Choroid plexus epithelial cell (primary cell): Measurements from ENCODE around the gene PLCL2.

ENCODE experiments used
- DNase-seq: peaks from one replicate; pipeline ENCODE4 v3.0.0-alpha.2; 2010; ENCODE audit warnings: low read depth
- H3K4me3 ChIP-seq: 2 replicates; pipeline ENCODE4 v1.5.1; 2011; ENCODE audit warnings: low read depth, mild to moderate bottlenecking, control low read depth, low read length, moderate library complexity
- TF ChIP-seq, protein P1 (sequence below): conservative IDR thresholded peaks from 2 replicates; pipeline ENCODE4 v1.5.1; 2011; ENCODE audit warnings: low read depth, mild to moderate bottlenecking, control low read depth, inconsistent platforms, low read length, moderate library complexity

Gene PLCL2

DNA sequence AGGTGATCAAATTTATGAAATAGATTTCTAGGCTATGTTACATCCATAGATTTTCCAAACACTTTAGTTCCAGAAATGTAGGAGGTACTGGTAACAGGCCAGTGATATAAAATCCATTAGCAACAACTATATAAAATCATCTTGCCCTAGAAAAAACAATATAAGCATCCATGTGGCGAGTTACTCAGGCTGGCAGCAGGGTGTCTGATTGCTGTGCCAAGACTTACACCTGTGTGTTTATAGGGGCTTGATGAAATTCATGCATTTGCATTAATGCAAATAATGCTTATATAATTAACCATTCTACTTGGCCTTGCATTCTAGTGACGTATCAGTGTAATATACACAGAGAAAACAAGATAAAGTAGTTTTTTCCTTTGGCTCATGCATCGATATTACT is 153.4 kb downstream of the PLCL2 start:
- TF ChIP-seq, protein P1, sequence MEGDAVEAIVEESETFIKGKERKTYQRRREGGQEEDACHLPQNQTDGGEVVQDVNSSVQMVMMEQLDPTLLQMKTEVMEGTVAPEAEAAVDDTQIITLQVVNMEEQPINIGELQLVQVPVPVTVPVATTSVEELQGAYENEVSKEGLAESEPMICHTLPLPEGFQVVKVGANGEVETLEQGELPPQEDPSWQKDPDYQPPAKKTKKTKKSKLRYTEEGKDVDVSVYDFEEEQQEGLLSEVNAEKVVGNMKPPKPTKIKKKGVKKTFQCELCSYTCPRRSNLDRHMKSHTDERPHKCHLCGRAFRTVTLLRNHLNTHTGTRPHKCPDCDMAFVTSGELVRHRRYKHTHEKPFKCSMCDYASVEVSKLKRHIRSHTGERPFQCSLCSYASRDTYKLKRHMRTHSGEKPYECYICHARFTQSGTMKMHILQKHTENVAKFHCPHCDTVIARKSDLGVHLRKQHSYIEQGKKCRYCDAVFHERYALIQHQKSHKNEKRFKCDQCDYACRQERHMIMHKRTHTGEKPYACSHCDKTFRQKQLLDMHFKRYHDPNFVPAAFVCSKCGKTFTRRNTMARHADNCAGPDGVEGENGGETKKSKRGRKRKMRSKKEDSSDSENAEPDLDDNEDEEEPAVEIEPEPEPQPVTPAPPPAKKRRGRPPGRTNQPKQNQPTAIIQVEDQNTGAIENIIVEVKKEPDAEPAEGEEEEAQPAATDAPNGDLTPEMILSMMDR, result no peak
- no peak overlapping the region for H3K4me3 ChIP-seq
- DNase-seq, result no peak

DNA sequence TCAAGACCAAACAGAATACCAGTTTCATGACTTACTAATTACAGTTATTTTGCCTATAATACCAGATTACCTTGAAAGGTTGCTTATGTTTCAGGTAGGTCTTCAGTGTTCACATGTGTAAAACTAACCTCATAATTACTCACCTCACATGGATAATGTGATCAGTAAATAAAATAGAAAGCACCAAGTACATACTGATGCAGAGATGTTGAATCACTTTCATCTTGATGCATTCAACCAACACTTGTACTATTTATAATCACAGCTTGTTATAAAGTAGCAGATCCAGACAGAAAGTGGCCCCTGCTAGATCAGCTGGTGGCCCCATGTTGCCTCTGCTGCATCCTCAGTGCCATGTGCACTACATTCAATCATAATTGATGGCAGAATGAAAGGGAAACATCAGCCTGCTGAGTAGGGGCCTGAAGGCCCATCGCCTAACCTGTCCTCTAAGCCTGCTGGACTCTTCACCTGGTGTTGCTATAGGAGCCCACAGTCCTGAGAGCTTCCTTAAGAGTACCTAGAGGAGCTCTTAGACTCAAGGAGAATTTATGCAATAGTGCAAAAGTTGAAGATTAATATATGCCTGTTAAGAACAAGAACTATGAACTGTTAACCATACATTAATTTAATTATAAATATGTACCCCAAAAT is 154.3 kb downstream of the PLCL2 start:
- TF ChIP-seq, protein P1, result no peak
- DNase-seq, result no peak
- no peak overlapping the region for H3K4me3 ChIP-seq

GRCh38 chr3:17039594-17039993 is 154.8 kb downstream of the PLCL2 start:
- TF ChIP-seq, protein P1, result peak; percentile 12
- DNase-seq, result peak; percentile 94
- no peak overlapping the region for H3K4me3 ChIP-seq

DNA sequence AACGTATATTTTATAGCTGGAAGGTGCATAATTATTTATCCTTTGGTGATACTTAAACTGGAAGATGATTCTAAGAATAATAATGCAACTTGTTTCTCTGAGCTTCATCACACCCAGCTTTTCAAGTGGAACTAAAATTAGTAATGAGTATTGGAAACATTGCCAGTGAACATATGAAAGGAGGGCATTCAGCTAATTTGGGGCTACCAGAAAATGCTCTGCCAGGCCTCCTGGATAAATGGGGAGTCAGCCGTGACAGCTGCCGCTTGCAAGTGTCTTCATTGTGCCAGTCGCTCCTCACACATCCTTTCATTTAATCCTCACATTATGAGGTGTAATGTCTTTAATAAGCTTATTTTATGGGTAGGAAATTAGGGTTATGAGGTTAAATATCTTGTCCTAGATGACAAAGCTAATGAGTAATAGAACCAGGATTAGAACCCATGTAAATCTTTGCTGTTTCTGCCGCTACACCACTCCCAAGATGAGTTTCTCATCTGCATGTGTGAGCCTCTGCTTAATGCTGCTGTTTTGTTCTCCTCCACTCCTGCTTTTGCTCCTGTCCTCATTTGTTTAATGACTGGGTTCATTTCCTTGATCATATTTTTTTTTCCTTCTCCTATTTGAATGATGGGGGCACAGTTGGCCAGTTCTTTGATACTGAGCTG is 155.7 kb downstream of the PLCL2 start:
- DNase-seq, result no peak
- no peak overlapping the region for H3K4me3 ChIP-seq
- TF ChIP-seq, protein P1, result no peak

GRCh38 chr3:17040990-17041377 is 156.2 kb downstream of the PLCL2 start:
- TF ChIP-seq, protein P1, result no peak
- DNase-seq, result peak; percentile 60
- H3K4me3 ChIP-seq, result no peak overlapping the region

- DNase-seq, result no peak
- no peak overlapping the region for H3K4me3 ChIP-seq
- TF ChIP-seq, protein P1, result no peak
These were observed 160.1 kb downstream of the PLCL2 start for GRCh38 chr3:17044855-17045254.

DNA sequence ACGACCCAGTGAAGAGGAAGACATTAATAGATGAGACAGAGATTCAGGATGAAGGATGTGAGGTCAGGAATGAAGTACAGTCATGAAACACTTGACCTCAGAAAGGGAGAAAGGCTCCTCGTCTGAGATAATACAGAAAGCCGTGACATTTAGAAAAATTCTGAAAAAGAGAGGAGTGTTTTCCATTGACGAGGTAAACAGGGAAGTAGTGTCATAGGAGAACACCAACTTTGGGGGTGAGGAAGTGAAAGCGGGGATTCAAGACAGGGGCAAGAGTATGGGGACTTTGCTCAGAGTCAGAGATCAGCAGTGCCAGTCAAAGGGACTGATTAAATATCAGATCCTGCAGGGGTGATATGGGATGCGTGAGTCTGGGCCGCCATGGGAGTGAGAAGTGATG is 160.9 kb downstream of the PLCL2 start:
- DNase-seq, result no peak
- TF ChIP-seq, protein P1, result no peak
- no peak overlapping the region for H3K4me3 ChIP-seq
